Stimulated activated naive CD8-positive, alpha-beta T cell treated with anti-CD3 and anti-CD28 coated beads, Interleukin-15, amount 100 ng/mL, for 72 hours (primary cell): ENCODE results near the gene RBM17.

Source experiments
- ATAC-seq: fragments of 150-1000 bp; cut with Tn5 transposase; 2 replicates; pipeline ENCODE4 v1.10.0; 2021; ENCODE audit warnings: mild to moderate bottlenecking, moderate library complexity
- DNase-seq, 2 donors: peaks; one replicate each; pipeline ENCODE4 v3.0.0; 2021 to 2022
- H3K27ac Mint-ChIP-seq, 2 donors: one replicate each; pipeline ENCODE4 v1.8.0; 2022; ENCODE audit warnings: mild to moderate bottlenecking in 2 of 2, mixed read lengths in 2 of 2, moderate library complexity in 2 of 2
- H3K27me3 Mint-ChIP-seq: one replicate; pipeline ENCODE4 v1.8.0; 2022; ENCODE audit warnings: mixed read lengths
- H3K4me1 Mint-ChIP-seq: one replicate; pipeline ENCODE4 v1.8.0; 2022; ENCODE audit warnings: mild to moderate bottlenecking, mixed read lengths
- H3K4me3 Mint-ChIP-seq, 2 donors: one replicate each; pipeline ENCODE4 v1.8.0; 2022; ENCODE audit warnings: mild to moderate bottlenecking in 2 of 2, mixed read lengths in 2 of 2, moderate library complexity in 1 of 2
- H3K9me3 Mint-ChIP-seq, 2 donors: one replicate each; pipeline ENCODE4 v1.8.0; 2022; ENCODE audit warnings: mixed read lengths in 2 of 2

Gene RBM17

GRCh38 chr10:6065835-6066234, 23.0 kb upstream of the RBM17 start:
- Mint-ChIP-seq H3K27me3 (no peaks in the 10 kb centered on the region), H3K4me3 (peak overlapping the region; percentile 55 to 75), H3K27ac (peak overlapping the region; percentile 79 to 87), H3K9me3 (no peaks in the 10 kb centered on the region), H3K4me1 (peaks cover 70% of the 10 kb centered on the region)
- DNase-seq: no peak
- peak; percentile 3 for ATAC-seq

GRCh38 chr10:6067457-6067856, 21.4 kb upstream of the RBM17 start:
- H3K4me1 Mint-ChIP-seq: peaks cover 84% of the 10 kb centered on the region

GRCh38 chr10:6068006-6068405, 20.8 kb upstream of the RBM17 start:
- H3K4me3 Mint-ChIP-seq: peak overlapping the region; percentile 80 to 85
- peaks cover 83% of the 10 kb centered on the region for H3K4me1 Mint-ChIP-seq
- H3K9me3 Mint-ChIP-seq: no peaks in the 10 kb centered on the region

More at GRCh38 chr10:6067457-6067856, 21.4 kb upstream of the RBM17 start:
- no peaks in the 10 kb centered on the region for H3K9me3 Mint-ChIP-seq
- peak overlapping the region in 1 of 2 donors; percentile 80 for H3K27ac Mint-ChIP-seq
- no peak for ATAC-seq
- peak overlapping the region; percentile 80 to 85 for H3K4me3 Mint-ChIP-seq
- DNase-seq: no peak
- H3K27me3 Mint-ChIP-seq: no peaks in the 10 kb centered on the region

GRCh38 chr10:6068422-6068821, 20.4 kb upstream of the RBM17 start:
- Mint-ChIP-seq H3K4me1 (peaks cover 87% of the 10 kb centered on the region), H3K27ac (peak overlapping the region; percentile 95 to 98)
- peak in 1 of 2 donors; percentile 61 for DNase-seq

More at GRCh38 chr10:6068006-6068405, 20.8 kb upstream of the RBM17 start:
- ATAC-seq (no peak), DNase-seq (no peak)
- Mint-ChIP-seq H3K27ac (peak overlapping the region; percentile 72 to 95), H3K27me3 (no peaks in the 10 kb centered on the region)

GRCh38 chr10:6069081-6069931, 19.5 kb upstream of the RBM17 start:
- DNase-seq (peak in 1 of 2 donors; percentile 66), ATAC-seq (peak; percentile 52)
- Mint-ChIP-seq H3K4me3 (peak overlapping the region; percentile 80 to 85), H3K27me3 (no peaks in the 10 kb centered on the region), H3K9me3 (no peaks in the 10 kb centered on the region), H3K27ac (peak overlapping the region; percentile 97 to 98), H3K4me1 (peaks cover 95% of the 10 kb centered on the region)

More at GRCh38 chr10:6068422-6068821, 20.4 kb upstream of the RBM17 start:
- peak; percentile 58 for ATAC-seq
- Mint-ChIP-seq H3K9me3 (no peaks in the 10 kb centered on the region), H3K4me3 (peak overlapping the region; percentile 80 to 85), H3K27me3 (no peaks in the 10 kb centered on the region)

GRCh38 chr10:6070660-6071059, 18.2 kb upstream of the RBM17 start:
- Mint-ChIP-seq H3K4me1 (peaks cover 96% of the 10 kb centered on the region), H3K4me3 (peak overlapping the region; percentile 80 to 85), H3K27me3 (no peaks in the 10 kb centered on the region), H3K27ac (peak overlapping the region; percentile 97 to 98), H3K9me3 (no peaks in the 10 kb centered on the region)
- DNase-seq: peak in 1 of 2 donors; percentile 85
- peak; percentile 63 for ATAC-seq

GRCh38 chr10:6071181-6072175, 17.4 kb upstream of the RBM17 start:
- ATAC-seq (no peak), DNase-seq (no peak)
- Mint-ChIP-seq H3K27me3 (no peaks in the 10 kb centered on the region), H3K27ac (peak overlapping the region; percentile 96 to 97), H3K4me3 (peak overlapping the region; percentile 68 to 85), H3K9me3 (no peaks in the 10 kb centered on the region), H3K4me1 (peaks cover 88% of the 10 kb centered on the region)

- ATAC-seq: peak; percentile 67
Measured at GRCh38 chr10:6072215-6072934, 16.5 kb upstream of the RBM17 start.

GRCh38 chr10:6074489-6075301, 14.1 kb upstream of the RBM17 start:
- Mint-ChIP-seq H3K4me1 (peaks cover 58% of the 10 kb centered on the region), H3K4me3 (peak overlapping the region; percentile 57 to 61)
- ATAC-seq: peak; percentile 54

More at GRCh38 chr10:6072215-6072934, 16.5 kb upstream of the RBM17 start:
- Mint-ChIP-seq H3K4me3 (peak overlapping the region; percentile 68 to 85), H3K27me3 (no peaks in the 10 kb centered on the region), H3K27ac (peak overlapping the region; percentile 94 to 96), H3K9me3 (no peaks in the 10 kb centered on the region), H3K4me1 (peaks cover 80% of the 10 kb centered on the region)
- DNase-seq: peak in 1 of 2 donors; percentile 73

GRCh38 chr10:6077071-6077675, 11.7 kb upstream of the RBM17 start:
- Mint-ChIP-seq H3K27ac (no peak overlapping the region), H3K4me1 (peaks cover 56% of the 10 kb centered on the region), H3K4me3 (no peak overlapping the region), H3K9me3 (peaks cover 7 to 9% of the 10 kb centered on the region in 2 donors), H3K27me3 (no peaks in the 10 kb centered on the region)
- ATAC-seq: no peak
- no peak for DNase-seq

More at GRCh38 chr10:6074489-6075301, 14.1 kb upstream of the RBM17 start:
- Mint-ChIP-seq H3K27me3 (no peaks in the 10 kb centered on the region), H3K27ac (peak overlapping the region; percentile 4 to 38), H3K9me3 (no peaks in the 10 kb centered on the region)
- DNase-seq: peak in 1 of 2 donors; percentile 44

- Mint-ChIP-seq H3K9me3 (peaks cover 9 to 14% of the 10 kb centered on the region in 2 donors), H3K27ac (no peak overlapping the region), H3K4me1 (peaks cover 56% of the 10 kb centered on the region), H3K4me3 (no peak overlapping the region), H3K27me3 (no peaks in the 10 kb centered on the region)
- DNase-seq (no peak), ATAC-seq (no peak)
Measured at GRCh38 chr10:6079044-6079443, 9.8 kb upstream of the RBM17 start.

GRCh38 chr10:6080417-6080973, 8.3 kb upstream of the RBM17 start:
- Mint-ChIP-seq H3K4me3 (no peak overlapping the region), H3K27me3 (no peaks in the 10 kb centered on the region), H3K4me1 (peaks cover 53% of the 10 kb centered on the region), H3K9me3 (peaks cover 9 to 14% of the 10 kb centered on the region in 2 donors), H3K27ac (peak overlapping the region in 1 of 2 donors; percentile 85)
- DNase-seq (no peak), ATAC-seq (no peak)
